Neural progenitor cell (in vitro differentiated cells): ENCODE measurements around the gene UBALD2. TPM values are rescaled to one million over a fixed set of nuclear protein-coding genes. Genes with fewer than 3 reads are reported as not detected.

Experiments used
- DNase-seq: peaks from one replicate; pipeline ENCODE4 v3.0.0-alpha.2; 2016; ENCODE audit warnings: low spot score
- H2AFZ ChIP-seq: fragments of 200-600 bp; sonication (generic); replicated peaks from 2 replicates; pipeline ENCODE4 v1.6.1; 2016; ENCODE audit warnings: antibody characterized with exemption
- H3F3A ChIP-seq: fragments of 200-600 bp; sonication (generic); 2 replicates; pipeline ENCODE4 v1.6.1; 2016; ENCODE audit warnings: antibody characterized with exemption, low read depth
- H3K27ac ChIP-seq: fragments of 200-600 bp; sonication (generic); 2 replicates; pipeline ENCODE4 v1.5.1; 2016; ENCODE audit warnings: mild to moderate bottlenecking
- H3K27me3 ChIP-seq: fragments of 200-600 bp; sonication (generic); 2 replicates; pipeline ENCODE4 v1.6.1; 2016; ENCODE audit warnings: mild to moderate bottlenecking, moderate library complexity
- H3K36me3 ChIP-seq: fragments of 200-600 bp; sonication (generic); 2 replicates; pipeline ENCODE4 v1.5.1; 2016
- H3K4me1 ChIP-seq: fragments of 200-600 bp; sonication (generic); 2 replicates; pipeline ENCODE4 v1.6.1; 2016; ENCODE audit warnings: mixed run types
- H3K4me2 ChIP-seq: fragments of 200-600 bp; sonication (generic); 2 replicates; pipeline ENCODE4 v1.6.1; 2016
- H3K4me3 ChIP-seq: fragments of 200-600 bp; sonication (generic); 2 replicates; pipeline ENCODE4 v1.5.1; 2016
- H3K79me2 ChIP-seq: fragments of 200-600 bp; sonication (generic); 2 replicates; pipeline ENCODE4 v1.6.1; 2016; ENCODE audit warnings: low read depth
- H3K9ac ChIP-seq: fragments of 200-600 bp; sonication (generic); 2 replicates; pipeline ENCODE4 v1.6.1; 2016
- H3K9me3 ChIP-seq: fragments of 200-600 bp; sonication (generic); 2 replicates; pipeline ENCODE4 v1.5.1; 2016; ENCODE audit warnings: low read depth
- H4K20me1 ChIP-seq: fragments of 200-600 bp; sonication (generic); 2 replicates; pipeline ENCODE4 v1.6.1; 2016; ENCODE audit warnings: low read depth
- H3K27ac Mint-ChIP-seq: 3 replicates; pipeline ENCODE4 v1.8.0; 2021; ENCODE audit warnings: mixed read lengths
- H3K27me3 Mint-ChIP-seq: 2 replicates; pipeline ENCODE4 v1.8.0; 2022; ENCODE audit warnings: low read depth, mild to moderate bottlenecking, inconsistent platforms, moderate library complexity, mixed read lengths; ENCODE audit not compliant: insufficient read depth
- H3K36me3 Mint-ChIP-seq: 3 replicates; pipeline ENCODE4 v1.8.0; 2021; ENCODE audit warnings: mixed read lengths
- H3K4me1 Mint-ChIP-seq: 3 replicates; pipeline ENCODE4 v1.8.0; 2021; ENCODE audit warnings: mixed read lengths
- H3K4me3 Mint-ChIP-seq: 3 replicates; pipeline ENCODE4 v1.8.0; 2021; ENCODE audit warnings: mild to moderate bottlenecking, moderate library complexity, mixed read lengths
- H3K9me3 Mint-ChIP-seq: 3 replicates; pipeline ENCODE4 v1.8.0; 2020; ENCODE audit warnings: mixed read lengths
- CTCF ChIP-seq: fragments of 200-600 bp; sonication (generic); IDR thresholded peaks from 2 replicates; pipeline ENCODE4 v1.5.1; 2017; ENCODE audit warnings: antibody characterized with exemption, mild to moderate bottlenecking
- EZH2 ChIP-seq: fragments of 200-600 bp; sonication (generic); IDR thresholded peaks from 2 replicates; pipeline ENCODE4 v1.6.1; 2017; ENCODE audit warnings: antibody characterized with exemption, mild to moderate bottlenecking, moderate library complexity
- EZH2phosphoT487 ChIP-seq: fragments of 200-600 bp; sonication (generic); IDR thresholded peaks from 2 replicates; pipeline ENCODE4 v1.6.1; 2017; ENCODE audit warnings: antibody characterized with exemption
- total RNA-seq: library from RNA; depleted of rRNA; stranded (reverse); fragments of >200 nt; gene quantifications from 2 replicates; pipeline ENCODE4 v1.2.3, GENCODE V29; 2015; ENCODE audit warnings: low replicate concordance

The UBALD2 gene
- total RNA-seq, 1 donor from 2014 or later, result 4.2 TPM

GRCh38 chr17:76278268-76278908, 13.2 kb downstream of the UBALD2 start:
- Histone ChIP-seq H3K27ac (no peak overlapping the region), H3K4me1 (no peaks in the 10 kb centered on the region), H3K4me2 (no peak overlapping the region), H3F3A (peaks cover 2% of the 10 kb centered on the region), H3K36me3 (no peaks in the 10 kb centered on the region), H2AFZ (no peak overlapping the region), H3K9me3 (no peaks in the 10 kb centered on the region), H3K4me3 (no peak overlapping the region), H3K79me2 (no peaks in the 10 kb centered on the region), H4K20me1 (no peaks in the 10 kb centered on the region), H3K27me3 (no peaks in the 10 kb centered on the region), H3K9ac (no peak overlapping the region)
- H3K27me3 Mint-ChIP-seq, result peaks cover 5% of the 10 kb centered on the region
- H3K9me3 Mint-ChIP-seq, result no peaks in the 10 kb centered on the region
- TF ChIP-seq EZH2, result no peak
- TF ChIP-seq CTCF, result no peak
- no peak for TF ChIP-seq EZH2phosphoT487
- no peak overlapping the region for H3K4me3 Mint-ChIP-seq
- no peak overlapping the region for H3K27ac Mint-ChIP-seq
- DNase-seq, result no peak
- no peaks in the 10 kb centered on the region for H3K36me3 Mint-ChIP-seq
- peaks cover 2% of the 10 kb centered on the region for H3K4me1 Mint-ChIP-seq

- H3K27me3 ChIP-seq, result no peaks in the 10 kb centered on the region
- peak; percentile 91 for DNase-seq
- Mint-ChIP-seq H3K9me3 (no peaks in the 10 kb centered on the region), H3K27me3 (peaks cover 5% of the 10 kb centered on the region), H3K4me3 (no peak overlapping the region), H3K36me3 (no peaks in the 10 kb centered on the region), H3K4me1 (peaks cover 2% of the 10 kb centered on the region), H3K27ac (peak overlapping the region; percentile 72)
- H3K4me2 ChIP-seq, result no peak overlapping the region
- H2AFZ ChIP-seq, result no peak overlapping the region
- no peaks in the 10 kb centered on the region for H3F3A ChIP-seq
- H3K79me2 ChIP-seq, result no peaks in the 10 kb centered on the region
- no peaks in the 10 kb centered on the region for H3K4me1 ChIP-seq
- H3K9me3 ChIP-seq, result no peaks in the 10 kb centered on the region
- H4K20me1 ChIP-seq, result no peaks in the 10 kb centered on the region
- H3K9ac ChIP-seq, result no peak overlapping the region
- no peak for TF ChIP-seq EZH2phosphoT487
- peak; percentile 98 for TF ChIP-seq CTCF
- no peak overlapping the region for H3K27ac ChIP-seq
- H3K36me3 ChIP-seq, result no peaks in the 10 kb centered on the region
- no peak overlapping the region for H3K4me3 ChIP-seq
Measured at GRCh38 chr17:76278952-76279741, 14.0 kb downstream of the UBALD2 start.

- H3K36me3 ChIP-seq, result no peaks in the 10 kb centered on the region
- peaks cover 2% of the 10 kb centered on the region for H3K4me1 Mint-ChIP-seq
- no peaks in the 10 kb centered on the region for H4K20me1 ChIP-seq
- no peaks in the 10 kb centered on the region for H3K9me3 ChIP-seq
- no peaks in the 10 kb centered on the region for H3K4me1 ChIP-seq
- no peak for DNase-seq
- H3K27ac ChIP-seq, result no peak overlapping the region
- no peaks in the 10 kb centered on the region for H3K79me2 ChIP-seq
- no peaks in the 10 kb centered on the region for H3K36me3 Mint-ChIP-seq
- H3F3A ChIP-seq, result no peaks in the 10 kb centered on the region
- H3K4me2 ChIP-seq, result no peak overlapping the region
- no peak overlapping the region for H3K4me3 ChIP-seq
- H3K4me3 Mint-ChIP-seq, result no peak overlapping the region
- H3K9me3 Mint-ChIP-seq, result no peaks in the 10 kb centered on the region
- H2AFZ ChIP-seq, result no peak overlapping the region
- TF ChIP-seq EZH2 (no peak), CTCF (no peak), EZH2phosphoT487 (no peak)
- H3K27me3 ChIP-seq, result no peaks in the 10 kb centered on the region
- H3K27me3 Mint-ChIP-seq, result peaks cover 5% of the 10 kb centered on the region
- H3K9ac ChIP-seq, result no peak overlapping the region
- H3K27ac Mint-ChIP-seq, result peak overlapping the region; percentile 72
Measured at GRCh38 chr17:76279742-76280287, 14.7 kb downstream of the UBALD2 start.
